ENCODE data around the gene UBE3B.

DNA sequence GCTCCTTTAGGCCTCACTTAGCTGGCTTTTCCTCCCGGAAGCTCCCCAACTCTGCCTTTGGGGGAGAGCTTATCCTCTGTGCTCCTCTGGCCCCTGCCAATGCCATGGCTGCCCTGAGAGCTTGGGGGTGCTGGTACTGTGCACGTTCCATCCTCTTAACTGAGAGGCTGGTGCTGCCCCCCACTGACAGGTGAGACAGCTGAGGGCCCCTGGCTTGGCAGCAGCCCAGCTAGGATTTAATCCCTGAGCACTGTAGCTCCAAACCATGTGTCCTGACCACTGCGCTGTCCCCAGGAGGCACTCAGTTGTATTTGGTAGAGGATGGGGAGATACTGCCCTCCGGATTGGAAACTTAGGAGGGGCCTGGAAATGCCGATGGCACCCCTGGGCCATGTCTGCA, 46.1 kb downstream of the UBE3B start:
- TF ChIP-seq, protein P1, sequence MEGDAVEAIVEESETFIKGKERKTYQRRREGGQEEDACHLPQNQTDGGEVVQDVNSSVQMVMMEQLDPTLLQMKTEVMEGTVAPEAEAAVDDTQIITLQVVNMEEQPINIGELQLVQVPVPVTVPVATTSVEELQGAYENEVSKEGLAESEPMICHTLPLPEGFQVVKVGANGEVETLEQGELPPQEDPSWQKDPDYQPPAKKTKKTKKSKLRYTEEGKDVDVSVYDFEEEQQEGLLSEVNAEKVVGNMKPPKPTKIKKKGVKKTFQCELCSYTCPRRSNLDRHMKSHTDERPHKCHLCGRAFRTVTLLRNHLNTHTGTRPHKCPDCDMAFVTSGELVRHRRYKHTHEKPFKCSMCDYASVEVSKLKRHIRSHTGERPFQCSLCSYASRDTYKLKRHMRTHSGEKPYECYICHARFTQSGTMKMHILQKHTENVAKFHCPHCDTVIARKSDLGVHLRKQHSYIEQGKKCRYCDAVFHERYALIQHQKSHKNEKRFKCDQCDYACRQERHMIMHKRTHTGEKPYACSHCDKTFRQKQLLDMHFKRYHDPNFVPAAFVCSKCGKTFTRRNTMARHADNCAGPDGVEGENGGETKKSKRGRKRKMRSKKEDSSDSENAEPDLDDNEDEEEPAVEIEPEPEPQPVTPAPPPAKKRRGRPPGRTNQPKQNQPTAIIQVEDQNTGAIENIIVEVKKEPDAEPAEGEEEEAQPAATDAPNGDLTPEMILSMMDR (IDR thresholded peaks at IDR 0.05) = no peak
- TF ChIP-seq EZH2 (IDR thresholded peaks at IDR 0.05) = no peak
